GM12878 (cell line): ENCODE data around the gene GALNTL6. TPM values are rescaled to one million over a fixed set of nuclear protein-coding genes. Genes with fewer than 3 reads are reported as not detected.

Experiments
- ATAC-seq: fragments of 200-7000 bp; cut with Tn5 transposase; 3 replicates; pipeline ENCODE4 v1.9.1; 2020; ENCODE audit warnings: mild to moderate bottlenecking, moderate library complexity
- BruUV-seq: library from RNA; stranded (reverse); fragments of 400-500 nt; replicated peaks from 2 replicates; lab custom pipeline; 2021; lab: Mats Ljungman, UMichigan
- CTCF ChIA-PET: fragments of 300-600 bp; sonication (Branson Sonifier 250); formaldehyde crosslinking; extraction: SDS; loops from one replicate; lab custom pipeline; 2021; ENCODE audit warnings: inconsistent platforms; lab: Yijun Ruan, JAX
- POLR2A ChIA-PET: fragments of 350-600 bp; formaldehyde crosslinking; extraction: SDS; loops from one replicate; lab custom pipeline; 2021; ENCODE audit warnings: inconsistent platforms; lab: Charles Lee
- RAD21 ChIA-PET: fragments of 300-600 bp; sonication (Branson Sonifier 250); formaldehyde crosslinking; loops from one replicate; lab custom pipeline; 2023; ENCODE audit warnings: antibody characterized with exemption; ENCODE audit not compliant: unreplicated experiment; lab: Charles Lee
- SMC1A ChIA-PET: fragments of 300-600 bp; sonication (Branson Sonifier 250); formaldehyde crosslinking; loops from one replicate; lab custom pipeline; 2023; ENCODE audit not compliant: unreplicated experiment, uncharacterized antibody; lab: Charles Lee
- DNase-seq: peaks from one replicate; pipeline ENCODE4 v3.0.0-alpha.2; 2011; ENCODE audit warnings: low read depth, low spot score
- FAIRE-seq: peaks from 3 replicates; lab custom pipeline; 2011; peaks lifted over from hg19 to GRCh38; lab: Jason Lieb, UNC
- H2AFZ ChIP-seq: 2 replicates; pipeline ENCODE4 v1.6.0; 2011; ENCODE audit warnings: low read depth, low read length, control low read depth; ENCODE audit not compliant: control insufficient read depth
- H3K27ac ChIP-seq: 2 replicates; pipeline ENCODE4 v1.5.1; 2011; ENCODE audit warnings: control low read depth; ENCODE audit not compliant: control insufficient read depth, insufficient read depth
- H3K27me3 ChIP-seq, 2 experiments: replicated peaks in 1 of 2; 2 replicates each; pipeline versions ENCODE4 v1.6.0 to v1.6.1; 2011; ENCODE audit warnings: low read length in 1 of 2; ENCODE audit not compliant: control insufficient read depth in 2 of 2, insufficient read depth in 2 of 2
- H3K36me3 ChIP-seq, 2 experiments: 2 replicates each; pipeline ENCODE4 v1.5.1; 2011; ENCODE audit warnings: low read length in 1 of 2; ENCODE audit not compliant: control insufficient read depth in 2 of 2, insufficient read depth in 2 of 2
- H3K4me1 ChIP-seq: 2 replicates; pipeline ENCODE4 v1.6.1; 2011; ENCODE audit warnings: mild to moderate bottlenecking, low read length, moderate library complexity, mixed read lengths; ENCODE audit not compliant: control insufficient read depth, insufficient read depth
- H3K4me2 ChIP-seq: 2 replicates; pipeline ENCODE4 v1.6.0; 2011; ENCODE audit warnings: control low read depth; ENCODE audit not compliant: control insufficient read depth, insufficient read depth
- H3K4me3 ChIP-seq: fragments of 200-600 bp; sonication (generic); 2 replicates; pipeline ENCODE4 v1.5.1; 2016
- H3K79me2 ChIP-seq: 2 replicates; pipeline ENCODE4 v1.6.0; 2011; ENCODE audit warnings: low read length; ENCODE audit not compliant: control insufficient read depth, insufficient read depth
- H3K9ac ChIP-seq: 2 replicates; pipeline ENCODE4 v1.8.0; 2011; ENCODE audit warnings: low read length, control low read depth, mixed read lengths; ENCODE audit not compliant: control insufficient read depth, insufficient read depth
- H3K9me3 ChIP-seq: replicated peaks from 3 replicates; pipeline ENCODE4 v1.5.1; 2011; ENCODE audit warnings: mild to moderate bottlenecking, low read length; ENCODE audit not compliant: control insufficient read depth, insufficient read depth
- H4K20me1 ChIP-seq: 2 replicates; pipeline ENCODE4 v1.6.0; 2011; ENCODE audit not compliant: control insufficient read depth, insufficient read depth
- ATF2 ChIP-seq: IDR thresholded peaks from 2 replicates; pipeline ENCODE4 v1.6.1; 2012; ENCODE audit warnings: low read length, inconsistent platforms
- ATF7 ChIP-seq: fragments of 450-650 bp; IDR thresholded peaks from 2 replicates; pipeline ENCODE4 v1.6.1; 2016; ENCODE audit warnings: low read depth, mild to moderate bottlenecking
- BHLHE40 ChIP-seq, 2 experiments: fragments of 450-650 bp in 1 of 2; IDR thresholded peaks; 2 replicates each; pipeline ENCODE4 v1.6.1; 2011 to 2017; ENCODE audit warnings: low read depth in 2 of 2, borderline replicate concordance in 1 of 2, improper control_type of control experiment in 1 of 2, low read length in 1 of 2, mild to moderate bottlenecking in 1 of 2
- BMI1 ChIP-seq: fragments of 450-650 bp; IDR thresholded peaks from 2 replicates; pipeline ENCODE4 v1.6.1; 2016; ENCODE audit warnings: mild to moderate bottlenecking, moderate library complexity, borderline replicate concordance
- E2F4 ChIP-seq: IDR thresholded peaks from 2 replicates; pipeline ENCODE4 v1.6.1; 2012; ENCODE audit warnings: low read depth, low read length, improper control_type of control experiment
- E4F1 ChIP-seq: fragments of 450-650 bp; IDR thresholded peaks from 2 replicates; pipeline ENCODE4 v1.6.1; 2018; ENCODE audit warnings: borderline replicate concordance, mild to moderate bottlenecking; ENCODE audit not compliant: partially characterized antibody
- ELK1 ChIP-seq: IDR thresholded peaks from 2 replicates; pipeline ENCODE4 v1.6.1; 2012; ENCODE audit warnings: low read depth, low read length, improper control_type of control experiment
- EP300 ChIP-seq, 2 experiments: fragments of 150-350 bp in 1 of 2; IDR thresholded peaks; 2 replicates each; pipeline ENCODE4 v1.6.1; 2011 to 2012; ENCODE audit warnings: low read depth in 2 of 2, low read length in 2 of 2, borderline replicate concordance in 1 of 2, improper control_type of control experiment in 1 of 2, inconsistent platforms in 1 of 2; ENCODE audit not compliant: control insufficient read depth in 1 of 2
- HDGF ChIP-seq: fragments of 450-650 bp; IDR thresholded peaks from 2 replicates; pipeline ENCODE4 v1.6.1; 2016; ENCODE audit warnings: antibody characterized with exemption
- IKZF2 ChIP-seq, 2 experiments: fragments of 450-650 bp; IDR thresholded peaks; 2 replicates each; pipeline ENCODE4 v1.6.1; 2017; ENCODE audit warnings: mild to moderate bottlenecking in 2 of 2, moderate library complexity in 2 of 2
- KDM1A ChIP-seq: fragments of 200-600 bp; sonication (generic); IDR thresholded peaks from 2 replicates; pipeline ENCODE4 v1.6.1; 2016; ENCODE audit warnings: borderline replicate concordance
- MTA3 ChIP-seq: IDR thresholded peaks from 2 replicates; pipeline ENCODE4 v1.6.1; 2012; ENCODE audit warnings: low read length, inconsistent platforms, borderline replicate concordance
- NFXL1 ChIP-seq: fragments of 450-650 bp; IDR thresholded peaks from 2 replicates; pipeline ENCODE4 v1.6.1; 2017; ENCODE audit warnings: antibody characterized with exemption, mild to moderate bottlenecking, borderline replicate concordance
- NFYB ChIP-seq: IDR thresholded peaks from 2 replicates; pipeline ENCODE4 v1.6.1; 2011; ENCODE audit warnings: low read depth, mild to moderate bottlenecking, low read length, improper control_type of control experiment, moderate library complexity; ENCODE audit not compliant: insufficient read depth
- POLR2AphosphoS2 ChIP-seq: IDR thresholded peaks from 2 replicates; pipeline ENCODE4 v1.6.1; 2011; ENCODE audit warnings: low read depth, mild to moderate bottlenecking, low read length, improper control_type of control experiment, moderate library complexity
- RFX5 ChIP-seq: IDR thresholded peaks from 2 replicates; pipeline ENCODE4 v1.6.1; 2011; ENCODE audit warnings: low read depth, low read length, improper control_type of control experiment
- TCF7 ChIP-seq: IDR thresholded peaks from 2 replicates; pipeline ENCODE4 v1.6.1; 2014; ENCODE audit warnings: antibody characterized with exemption, borderline replicate concordance
- ZNF207 ChIP-seq: fragments of 450-650 bp; IDR thresholded peaks from 2 replicates; pipeline ENCODE4 v1.6.1; 2014; ENCODE audit warnings: antibody characterized with exemption, mild to moderate bottlenecking, borderline replicate concordance
- WGBS: methylation state at CpG from one replicate; pipeline ENCODE4 v1.1.6; 2016; ENCODE audit warnings: low lambda C conversion rate; ENCODE audit not compliant: insufficient replicate concordance, insufficient coverage; ENCODE audit errors: missing lambda C conversion rate; 5-methylcytosine and 5-hydroxymethylcytosine counted together
- in situ Hi-C: fragments of 300-500 bp; cut with MboI; formaldehyde crosslinking; loops from 9 replicates; pipeline ENCODE4 v1.14.3; 2018; ENCODE audit warnings: mixed read lengths
- intact Hi-C: fragments of 100-400 bp; cut with micrococcal nuclease; formaldehyde crosslinking; loops from one replicate; pipeline ENCODE4 v1.14.2; 2022; ENCODE audit not compliant: unreplicated experiment
- polyA plus RNA-seq, 11 experiments: library from polyadenylated mRNA; depleted of rRNA in 4 of 11; unstranded in 6 of 11; stranded (reverse) in 5 of 11; fragments of >200 nt; fragmentation: Nextera tagmentation in 4 of 11; fragmentation: Illumina TruSeq in 1 of 11; extraction: Ambion mirVana in 4 of 11; extraction: Trizol in 1 of 11; gene quantifications; 1 replicate in 1 of 11; 2 replicates in 10 of 11; pipeline versions ENCODE4 v1.2.1 to v1.2.3, GENCODE V29; 2011 to 2016; ENCODE audit warnings: inconsistent platforms in 2 of 11, missing spikeins in 2 of 11, low read depth in 1 of 11
- total RNA-seq, 4 experiments: library from RNA; depleted of rRNA in 3 of 4; stranded (reverse); fragments of >200 nt in 3 of 4; fragmentation: Illumina TruSeq in 1 of 4; extraction: Trizol in 1 of 4; gene quantifications; 2 replicates each; pipeline versions ENCODE4 v1.2.1 to v1.2.3, GENCODE V29; 2013 to 2021

GALNTL6 gene
- total and polyA plus RNA-seq, 10 of the 15 experiments (the other 5 are each of a cell fraction or from before 2014, with no cell fraction given) = 0.01 to 0.29 TPM; not detected in 8

DNA sequence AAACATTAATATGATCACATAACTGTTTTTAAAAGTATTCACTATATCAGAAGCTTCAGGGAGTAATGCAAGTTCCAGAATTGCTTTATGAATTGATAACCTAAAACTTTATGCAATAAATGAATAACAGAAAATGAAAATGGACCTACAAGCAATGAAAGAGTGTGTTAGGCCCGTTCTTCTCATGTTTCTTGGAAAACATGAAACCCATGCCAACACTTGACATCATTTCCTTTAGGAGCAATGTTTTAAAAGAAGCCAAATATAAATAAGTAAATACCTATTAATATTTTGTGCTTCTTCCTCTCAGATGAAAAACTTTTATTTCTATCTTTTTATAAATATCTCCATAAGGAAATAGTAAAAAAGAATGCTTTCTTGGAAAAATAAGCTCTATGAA, 1232.4 kb downstream of the GALNTL6 start (continued):
- TF ChIP-seq ZNF207 = no peak
- TF ChIP-seq RFX5 = no peak
- no peak for TF ChIP-seq MTA3
- TF ChIP-seq KDM1A = no peak
- no peak for TF ChIP-seq EP300 (IDR thresholded peaks at IDR 0.05; ENCODE audit: borderline replicate concordance in 1 of 2, control insufficient read depth in 1 of 2, low read depth in 2 of 2, low read length in 2 of 2)
- no peak for TF ChIP-seq ATF7
- TF ChIP-seq TCF7 = no peak
- no peak for TF ChIP-seq IKZF2 (IDR thresholded peaks at IDR 0.05)
- TF ChIP-seq ATF2 = no peak
- no peak for TF ChIP-seq E4F1

DNA sequence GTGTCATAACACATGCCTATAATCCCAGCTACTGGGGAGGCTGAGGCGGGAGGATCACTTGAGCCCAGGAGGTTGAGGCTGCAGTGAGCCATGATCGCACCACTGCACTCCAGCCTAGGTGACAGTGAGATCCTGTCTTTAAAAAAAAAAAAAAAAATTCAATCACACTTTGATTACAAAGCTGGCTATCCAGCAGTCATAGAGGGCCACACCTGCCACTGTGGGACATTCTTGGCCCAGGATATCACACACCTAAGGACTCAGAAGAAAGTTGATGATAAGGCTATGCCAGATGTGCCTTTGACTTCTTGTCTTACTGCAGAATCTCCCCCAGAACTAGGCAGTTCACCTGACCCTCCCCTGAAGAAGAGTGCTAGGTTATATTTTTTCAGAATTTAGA, 1232.9 kb downstream of the GALNTL6 start:
- ChIA-PET SMC1A (no interaction called here), CTCF (no interaction called here), RAD21 (no interaction called here), POLR2A (no interaction called here)
- no peaks in the 10 kb centered on the region for H3K9me3 ChIP-seq
- in situ Hi-C loops = no loop called here
- ATAC-seq = no peak
- H4K20me1 ChIP-seq = no peaks in the 10 kb centered on the region
- WGBS = 40% methylated on average over 2 of the region's 2 CpGs
- H3K27ac ChIP-seq = no peak overlapping the region
- no peak for DNase-seq
- no peak overlapping the region for H3K4me2 ChIP-seq
- no peaks in the 10 kb centered on the region for H3K27me3 ChIP-seq
- no TSS peak for BruUV-seq
- H3K4me1 ChIP-seq = no peaks in the 10 kb centered on the region
- H3K79me2 ChIP-seq = no peaks in the 10 kb centered on the region
- H3K36me3 ChIP-seq = no peaks in the 10 kb centered on the region
- no peak overlapping the region for H3K4me3 ChIP-seq
- no peak overlapping the region for H3K9ac ChIP-seq
- no peak for FAIRE-seq
- H2AFZ ChIP-seq = no peak overlapping the region
- intact Hi-C loops = no loop called here
- no peak for TF ChIP-seq KDM1A
- no peak for TF ChIP-seq BMI1
- no peak for TF ChIP-seq POLR2AphosphoS2
- no peak for TF ChIP-seq E2F4
- TF ChIP-seq HDGF = no peak
- no peak for TF ChIP-seq BHLHE40 (IDR thresholded peaks at IDR 0.05; ENCODE audit: borderline replicate concordance in 1 of 2, low read depth in 2 of 2, low read length in 1 of 2)
- no peak for TF ChIP-seq NFYB
- TF ChIP-seq ELK1 = no peak
- no peak for TF ChIP-seq NFXL1
